DMS 273 (cell line): ENCODE measurements around the gene UPK3BL2.
"Not testable (repeated sequence)": the region's sequence is repeated elsewhere in the genome, so short reads cannot be mapped to it uniquely, and the experiment has no call there.

Experiments used
- DNase-seq: peaks from one replicate; lab custom pipeline; 2025; ENCODE audit not compliant: unreplicated experiment; lab: John Stamatoyannopoulos, UW

The UPK3BL2 gene, protein sequence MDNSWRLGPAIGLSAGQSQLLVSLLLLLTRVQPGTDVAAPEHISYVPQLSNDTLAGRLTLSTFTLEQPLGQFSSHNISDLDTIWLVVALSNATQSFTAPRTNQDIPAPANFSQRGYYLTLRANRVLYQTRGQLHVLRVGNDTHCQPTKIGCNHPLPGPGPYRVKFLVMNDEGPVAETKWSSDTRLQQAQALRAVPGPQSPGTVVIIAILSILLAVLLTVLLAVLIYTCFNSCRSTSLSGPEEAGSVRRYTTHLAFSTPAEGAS

DNA sequence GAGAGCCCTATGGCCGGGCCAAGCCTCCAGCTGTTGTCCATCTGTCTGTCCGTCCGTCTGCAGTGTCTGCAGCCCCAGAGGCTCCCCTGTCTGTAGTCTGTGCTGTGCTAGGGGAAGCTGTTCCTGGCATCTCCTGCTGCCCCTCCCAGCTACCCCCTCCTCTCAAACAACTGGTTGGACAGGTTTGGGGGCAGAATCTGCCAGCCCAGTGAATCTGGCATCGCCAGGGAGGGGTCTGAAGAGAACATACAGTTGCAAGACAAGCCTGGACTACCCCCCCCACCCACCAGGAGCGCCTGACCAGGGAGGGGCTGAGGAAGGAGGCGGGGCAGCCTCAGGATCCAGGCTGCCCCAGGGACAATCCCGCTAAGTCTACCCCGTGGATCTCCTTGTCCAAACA lies at the start of gene UPK3BL2:
TSS of gene UPK3BL2 (minus strand) at position 101 of the 400 bp plus-strand sequence. CDS start at position 41, 60 bp downstream.
- DNase-seq: not testable (repeated sequence)

DNA sequence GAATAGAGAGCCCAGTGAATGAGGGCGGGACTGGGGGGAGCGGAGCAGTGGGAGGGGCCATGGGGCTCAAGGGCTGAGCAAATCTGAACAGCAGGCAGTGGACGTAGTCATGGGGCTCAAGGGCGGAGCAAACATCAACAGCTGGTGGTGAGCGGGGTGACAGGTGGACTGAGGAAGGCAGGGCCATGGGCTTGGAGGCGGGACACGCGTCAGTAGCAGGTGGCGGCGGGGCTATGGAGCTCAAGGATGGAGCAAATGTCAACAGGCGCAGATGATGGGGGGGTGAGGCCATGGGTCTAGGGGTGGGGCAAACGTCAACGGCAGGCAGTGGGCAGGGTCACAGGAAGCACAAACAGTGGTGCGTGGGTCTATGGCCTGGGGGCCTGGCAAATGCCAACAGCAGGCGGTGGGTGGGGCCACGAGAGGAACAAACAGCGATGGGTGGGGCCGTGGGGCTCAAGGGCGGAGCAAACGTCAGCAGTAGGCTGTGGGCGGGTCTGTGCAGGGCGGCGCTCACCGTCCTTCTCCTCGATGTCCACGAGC lies 49.1 kb upstream of the UPK3BL2 start:
- DNase-seq: not testable (repeated sequence)

DNA sequence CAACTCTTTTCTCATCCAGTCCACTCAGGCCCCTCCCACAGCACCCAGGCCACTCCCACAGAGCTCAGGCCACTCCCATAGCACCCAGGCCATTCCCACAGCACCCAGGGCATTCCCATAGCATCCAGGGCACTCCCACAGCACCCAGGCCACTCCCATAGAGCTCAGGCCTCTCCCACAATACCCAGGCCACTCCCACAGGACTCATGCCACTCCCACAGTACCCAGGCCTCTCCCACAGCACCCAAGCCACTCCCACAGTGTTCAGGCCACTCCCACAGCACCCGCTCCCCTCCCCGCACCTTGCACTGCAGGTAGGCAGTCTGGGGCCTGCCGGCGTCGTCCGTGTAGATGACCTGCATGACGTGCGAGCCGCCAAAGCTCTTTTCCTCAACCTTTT lies 46.4 kb upstream of the UPK3BL2 start:
- not testable (repeated sequence) for DNase-seq

DNA sequence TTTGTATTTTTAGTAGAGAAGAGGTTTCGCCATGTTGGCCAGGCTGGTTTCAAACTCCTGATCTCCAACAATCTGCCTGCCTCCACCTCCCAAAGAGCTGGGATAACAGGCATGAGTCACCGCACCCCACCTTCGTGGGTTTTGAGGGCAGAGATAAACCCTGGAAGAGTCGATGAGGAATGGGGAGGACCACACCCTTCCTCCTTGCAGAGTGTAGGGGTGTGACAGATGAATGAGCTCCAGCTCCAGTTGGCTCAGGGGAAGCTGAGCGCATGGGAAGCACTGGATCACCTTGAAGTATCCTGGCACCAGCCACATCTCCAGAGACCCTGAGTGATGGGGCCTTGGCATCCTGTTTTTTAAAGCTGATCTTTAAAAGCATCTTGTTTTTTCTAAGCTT lies 40.0 kb upstream of the UPK3BL2 start:
- DNase-seq: not testable (repeated sequence)

DNA sequence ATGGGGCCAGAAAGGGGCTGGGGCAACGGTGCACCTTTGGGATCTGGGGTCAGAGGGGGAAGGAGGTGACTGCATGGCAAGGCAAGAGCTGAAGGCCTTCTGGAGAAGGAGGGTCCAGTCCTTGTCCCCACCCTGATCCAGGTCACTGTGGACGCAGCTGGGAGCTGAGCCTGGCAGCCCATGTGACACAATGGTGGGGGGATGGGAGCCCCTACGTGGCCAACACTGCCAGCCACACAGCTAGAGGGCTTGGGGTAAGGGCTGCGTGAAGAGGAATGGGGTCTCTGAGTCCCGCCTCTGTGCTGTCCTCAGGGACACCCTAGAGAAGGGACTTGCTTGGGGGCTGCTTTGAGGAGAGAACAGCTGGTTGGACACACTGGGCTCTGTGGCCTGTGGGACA lies 38.2 kb upstream of the UPK3BL2 start:
- DNase-seq: not testable (repeated sequence)

DNA sequence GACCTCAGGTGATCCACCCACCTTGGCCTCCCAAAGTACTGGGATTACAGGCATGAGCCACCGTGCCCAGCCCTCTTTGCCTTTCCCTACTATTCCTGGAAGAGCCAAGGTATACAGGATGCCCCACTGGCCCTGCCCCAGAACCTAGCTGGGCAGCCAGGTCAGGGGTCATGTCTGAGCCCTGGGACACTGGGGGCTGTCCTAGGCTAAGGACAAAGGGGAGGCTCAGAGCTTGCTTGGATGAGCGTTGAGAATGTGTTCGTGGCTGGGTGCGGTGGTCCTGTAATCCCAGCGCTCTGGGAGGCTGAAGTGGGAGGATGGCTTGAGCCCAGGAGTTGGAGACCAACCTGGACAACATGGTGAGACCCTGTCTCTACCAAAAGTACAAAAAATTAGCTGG lies 35.0 kb upstream of the UPK3BL2 start:
- DNase-seq: not testable (repeated sequence)

DNA sequence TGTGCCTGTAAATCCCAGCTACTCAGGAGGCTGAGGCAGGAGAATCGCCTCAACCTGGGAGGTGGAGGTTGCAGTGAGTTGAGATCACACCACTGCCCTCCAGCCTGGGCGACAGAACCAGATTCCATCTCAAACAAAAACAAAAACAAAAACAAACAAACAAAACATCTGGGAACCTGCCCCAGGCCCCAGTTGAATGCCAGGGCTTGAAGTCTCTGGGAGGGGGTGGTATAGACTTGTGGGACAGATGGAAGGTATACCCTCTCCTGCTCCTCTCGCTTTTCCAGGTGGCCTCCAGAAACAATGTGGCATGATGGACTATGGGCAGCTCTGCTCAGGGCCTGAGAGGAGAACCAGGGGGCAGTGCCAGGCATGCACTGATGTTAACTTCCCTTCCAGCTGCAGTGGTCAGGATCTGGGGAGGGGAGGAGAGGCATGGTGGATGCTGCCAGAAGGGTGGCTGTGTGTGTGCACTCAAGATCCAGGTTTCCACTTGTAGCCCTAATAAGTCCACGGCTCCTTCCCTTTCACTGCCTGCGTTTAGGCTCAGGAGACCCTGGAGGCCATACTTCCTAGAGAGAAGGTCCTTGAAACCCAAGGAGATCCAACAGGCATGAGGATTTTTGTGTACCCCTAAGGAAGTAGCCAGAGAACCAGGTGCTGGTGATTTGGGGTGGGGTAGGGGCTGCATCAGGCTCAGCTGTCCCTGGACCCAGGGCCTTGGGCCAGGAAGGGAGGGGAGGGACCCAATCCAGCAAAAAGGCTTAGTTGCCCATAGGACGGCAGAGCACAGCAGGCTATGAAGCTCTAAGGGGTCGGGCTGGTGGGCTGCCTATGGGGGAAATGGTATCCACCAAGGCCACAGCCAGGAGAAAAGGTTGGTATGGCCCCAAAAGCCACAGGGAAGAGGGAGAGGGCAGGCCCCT lies 34.1 kb upstream of the UPK3BL2 start:
- not testable (repeated sequence) for DNase-seq

DNA sequence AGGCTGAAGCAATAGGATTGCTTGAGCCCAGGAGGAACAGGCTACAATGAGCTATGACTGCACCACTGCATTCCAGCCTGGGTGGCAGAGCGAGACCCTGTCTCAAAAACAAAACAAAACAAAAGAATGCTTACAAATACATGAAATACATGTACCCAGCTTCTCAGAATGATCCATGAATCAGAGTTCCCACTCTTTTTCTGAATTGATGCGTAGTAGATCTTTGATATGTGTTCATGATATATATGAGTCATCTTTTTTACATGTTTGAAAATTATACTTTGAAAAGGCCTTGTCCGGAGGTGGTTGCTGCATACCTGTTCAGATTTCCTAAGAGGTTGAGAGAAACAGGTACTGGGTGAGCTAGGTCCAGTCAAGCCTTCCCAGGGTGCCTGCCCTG lies 32.9 kb upstream of the UPK3BL2 start:
- not testable (repeated sequence) for DNase-seq

DNA sequence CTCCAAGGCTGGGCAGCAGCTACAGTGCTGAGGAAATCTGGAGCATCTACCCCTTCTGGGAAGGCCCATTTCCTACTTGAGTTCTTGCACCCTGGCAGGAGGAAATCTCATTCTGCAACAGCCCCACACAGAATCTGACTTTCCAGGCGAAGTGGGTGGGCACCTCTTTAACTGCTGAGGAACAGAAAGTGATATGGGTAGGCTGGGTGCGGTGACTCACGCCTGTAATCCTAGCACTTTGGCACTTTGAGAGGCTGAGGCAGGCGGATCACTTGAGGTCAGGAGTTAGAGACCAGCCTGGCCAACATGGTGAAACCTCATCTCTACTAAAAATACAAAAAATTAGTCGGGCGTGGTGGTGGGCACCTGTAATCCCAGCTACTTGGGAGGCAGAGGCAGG lies 31.1 kb upstream of the UPK3BL2 start:
- not testable (repeated sequence) for DNase-seq

DNA sequence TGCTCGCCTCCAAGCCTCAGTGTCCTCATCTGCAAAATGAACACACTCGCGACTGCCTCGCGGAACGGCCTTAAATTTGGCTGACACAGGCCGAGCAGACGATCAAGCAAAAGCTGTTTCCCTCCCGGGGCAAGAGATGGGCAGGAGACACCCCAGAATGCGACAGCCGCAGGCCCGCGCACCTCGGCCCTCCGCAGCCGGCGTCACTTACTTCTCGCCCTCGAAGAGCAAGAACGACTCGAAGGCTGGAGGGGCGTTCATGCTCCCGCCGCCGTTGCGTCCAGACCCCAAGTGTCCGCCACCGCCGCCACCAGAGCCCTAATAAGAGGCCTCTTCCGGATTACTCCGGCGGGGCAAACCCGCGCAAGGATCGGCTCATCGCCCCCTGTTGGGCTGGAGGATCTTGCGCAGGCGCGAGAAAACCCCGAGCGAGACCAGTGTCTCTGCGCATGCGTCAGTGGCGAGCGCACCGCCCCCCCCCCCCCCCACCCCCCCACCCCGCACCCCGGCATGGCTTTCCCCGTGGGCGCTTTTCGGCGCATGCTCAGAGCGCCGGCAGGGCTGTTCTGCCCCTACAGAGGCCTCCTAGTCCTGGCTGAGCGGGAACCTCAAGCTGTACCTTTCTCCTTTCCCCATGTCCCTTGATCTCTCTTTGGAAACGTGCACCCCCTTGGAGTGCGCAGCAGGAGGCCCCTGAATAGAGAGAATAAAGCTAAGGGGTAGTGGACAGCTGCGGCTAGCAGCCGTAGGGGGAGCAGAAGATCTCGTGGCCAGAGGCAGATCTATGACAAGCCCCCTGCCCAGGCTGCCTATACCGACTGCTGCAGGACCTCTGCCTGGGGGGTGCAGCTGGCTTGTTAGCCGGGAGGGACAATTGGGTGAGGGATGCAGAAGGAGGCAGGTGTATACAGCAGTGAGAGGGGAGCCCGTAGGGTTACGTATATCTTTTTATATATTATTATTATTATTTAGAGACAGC lies 29.1 kb upstream of the UPK3BL2 start, which contains the start of gene POLR2J3:
TSS of gene POLR2J3 (minus strand) at position 323 of the 979 bp plus-strand sequence. CDS start at position 261, 62 bp downstream.
- DNase-seq: not testable (repeated sequence)

DNA sequence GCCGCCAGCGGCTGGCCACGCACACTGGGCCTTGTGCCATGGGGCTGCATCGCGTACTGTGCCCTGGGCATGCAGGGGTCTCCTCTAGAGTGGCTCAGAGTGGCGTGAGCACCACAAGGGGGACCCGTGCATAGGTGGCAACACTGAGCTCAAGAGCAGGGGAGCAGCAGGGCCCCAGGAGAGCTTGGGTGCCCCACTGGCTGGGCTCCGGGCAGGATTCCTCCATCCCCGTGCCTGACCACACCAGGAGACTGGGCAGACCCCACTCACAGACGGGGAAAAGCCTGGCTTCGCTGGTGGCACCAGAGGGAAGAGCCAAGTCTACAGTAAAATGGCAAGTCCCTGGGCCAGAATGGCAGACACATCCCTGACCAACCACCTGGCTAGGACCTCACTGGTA lies 25.1 kb upstream of the UPK3BL2 start:
- not testable (repeated sequence) for DNase-seq

DNA sequence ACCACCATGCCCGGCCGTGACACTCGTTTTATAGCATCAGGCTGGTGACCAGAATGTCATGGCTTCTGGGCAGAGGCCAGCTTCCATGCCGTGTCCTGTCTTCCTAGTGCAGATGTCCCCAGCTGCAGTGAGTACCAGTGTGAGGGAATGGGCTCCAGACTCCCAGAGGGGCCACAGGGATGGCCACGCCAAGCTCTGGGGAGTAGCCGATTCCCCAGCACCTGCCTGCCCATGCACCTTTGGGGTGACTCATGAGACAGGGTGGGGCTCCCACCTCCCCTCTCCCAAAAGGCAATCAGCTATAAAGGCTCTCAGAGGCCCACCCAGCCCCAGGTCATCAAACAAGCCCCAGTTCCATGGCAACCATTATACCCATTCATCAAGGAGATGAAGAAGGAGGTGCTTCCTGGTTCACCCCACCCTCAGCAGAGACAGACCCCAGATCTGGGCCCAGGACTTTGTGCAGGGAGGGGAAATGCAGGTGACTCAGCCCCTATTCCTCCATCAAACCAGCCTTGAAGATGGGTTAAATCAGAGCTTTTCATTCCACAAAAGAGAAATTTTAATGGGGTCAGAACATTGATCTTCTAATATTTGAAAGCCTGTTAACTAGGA lies 7.4 kb upstream of the UPK3BL2 start, which contains the start of gene SPDYE2:
TSS of gene SPDYE2 (plus strand) at position 419 of the 615 bp plus-strand sequence. CDS start 2,030 bp downstream, outside the sequence.
- not testable (repeated sequence) for DNase-seq

DNA sequence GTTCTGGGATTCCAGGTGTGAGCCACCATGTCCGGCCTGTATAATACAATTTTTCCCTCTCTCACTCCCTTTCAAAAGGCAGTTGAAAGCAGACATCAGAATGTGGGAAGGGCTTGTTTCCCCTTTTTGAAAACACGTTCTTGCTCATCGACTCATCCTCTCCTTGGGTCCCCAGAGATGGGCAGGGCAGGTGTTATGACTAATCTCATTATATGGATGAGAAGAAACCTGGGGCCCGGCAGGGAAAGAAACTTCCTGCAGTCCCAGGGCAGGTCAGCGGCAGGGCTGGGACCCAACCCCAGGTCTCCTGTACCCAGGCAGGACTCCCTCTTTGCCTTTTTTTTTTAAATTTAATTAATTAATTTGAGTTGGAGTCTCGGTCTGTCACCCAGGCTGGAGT lies 2.9 kb upstream of the UPK3BL2 start:
- not testable (repeated sequence) for DNase-seq

DNA sequence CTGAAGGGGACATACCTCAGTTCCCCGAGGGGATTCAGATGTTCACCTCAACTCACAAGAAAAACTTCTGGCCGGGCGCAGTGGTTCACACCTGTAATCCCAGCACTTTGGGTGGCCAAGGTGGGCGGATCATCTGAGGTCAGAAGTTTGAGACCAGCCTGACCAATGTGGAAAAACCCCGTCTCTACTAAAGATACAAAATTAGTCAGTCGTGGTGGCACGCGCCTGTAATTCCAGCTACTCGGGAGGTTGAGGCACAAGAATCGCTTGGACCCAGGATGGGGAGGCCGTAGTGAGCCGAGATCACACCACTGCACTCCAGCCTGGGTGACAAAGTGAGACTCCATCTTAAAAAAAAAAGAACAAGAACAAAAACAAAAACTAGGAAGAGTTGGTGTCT lies 1.8 kb upstream of the UPK3BL2 start:
- not testable (repeated sequence) for DNase-seq

DNA sequence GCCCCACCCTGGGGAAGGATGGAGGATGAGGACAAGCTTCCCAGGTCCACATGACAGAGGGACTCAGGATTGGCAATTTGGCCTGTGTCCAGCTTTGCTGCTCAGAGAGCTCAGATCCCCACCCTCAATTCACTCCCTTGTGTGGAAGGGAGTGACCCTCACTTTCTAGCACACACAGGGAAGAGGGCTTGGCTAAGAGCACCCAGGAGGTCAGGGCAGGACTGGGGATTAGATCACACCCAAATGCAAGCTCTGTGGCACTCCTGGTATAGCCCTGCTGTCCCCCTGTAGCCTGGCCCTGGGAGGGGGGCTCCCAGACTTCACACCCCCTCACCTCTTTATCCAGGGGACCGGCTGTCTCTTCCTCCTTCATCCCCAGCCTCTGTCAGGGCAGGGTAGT lies 876 bp upstream of the UPK3BL2 start:
- not testable (repeated sequence) for DNase-seq

DNA sequence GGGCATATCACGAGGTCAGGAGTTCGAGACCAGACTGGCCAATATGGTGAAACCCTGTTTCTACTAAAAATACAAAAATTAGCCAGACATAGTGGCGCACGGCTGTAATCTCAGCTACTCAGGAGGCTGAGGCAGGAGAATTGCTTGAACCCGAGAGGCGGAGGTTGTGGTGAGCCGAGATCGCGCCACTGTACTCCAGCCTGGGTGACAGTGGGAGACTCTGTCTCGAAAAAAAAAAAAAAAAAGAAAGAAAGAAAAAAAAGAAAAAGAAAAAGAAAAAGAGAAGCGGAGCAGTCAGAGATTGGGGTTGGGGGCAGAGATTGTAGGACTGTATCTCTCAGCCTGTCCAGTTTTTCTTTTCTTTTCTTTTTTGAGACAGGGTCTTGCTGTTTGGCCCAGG lies 725 bp downstream of the UPK3BL2 start:
- DNase-seq: not testable (repeated sequence)

DNA sequence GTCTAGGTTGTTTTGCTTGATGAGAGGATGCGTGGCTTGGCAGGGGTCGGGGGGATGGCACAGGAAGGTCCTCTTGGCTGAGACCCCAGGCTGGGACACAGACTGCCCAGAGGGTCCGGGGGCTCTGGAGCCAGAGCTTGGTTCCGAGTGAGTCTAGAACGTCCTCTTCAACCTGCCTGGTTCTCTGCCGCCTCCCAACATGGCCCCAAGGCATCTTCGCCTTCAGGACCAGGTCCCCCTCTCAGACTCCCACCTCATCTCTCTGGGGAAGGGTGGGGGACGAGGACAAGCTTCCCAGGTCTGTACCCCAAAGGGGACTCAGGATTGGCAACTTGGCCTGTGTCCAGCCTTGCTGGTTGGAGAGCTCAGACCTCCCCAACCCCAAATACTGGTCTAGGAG lies 1.4 kb downstream of the UPK3BL2 start:
- not testable (repeated sequence) for DNase-seq

DNA sequence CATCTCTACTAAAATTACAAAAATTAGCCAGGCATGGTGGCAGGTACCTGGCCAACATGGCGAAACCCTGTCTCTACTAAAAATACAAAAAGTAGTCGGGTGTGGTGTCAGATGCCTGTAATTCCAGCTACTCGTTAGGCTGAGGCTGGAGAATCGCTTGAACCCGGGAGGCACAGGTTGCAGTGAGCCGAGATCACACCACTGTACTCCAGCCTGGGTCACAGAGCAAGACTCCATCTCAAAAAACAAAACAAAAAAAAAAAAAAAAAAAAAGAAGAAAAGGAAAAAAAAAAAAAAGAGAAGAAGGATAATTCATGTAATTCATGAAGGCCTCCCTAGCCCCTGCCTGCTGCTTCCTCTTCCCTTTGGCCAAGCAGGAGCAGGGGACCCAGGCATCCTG lies 2.9 kb downstream of the UPK3BL2 start:
- DNase-seq: not testable (repeated sequence)

DNA sequence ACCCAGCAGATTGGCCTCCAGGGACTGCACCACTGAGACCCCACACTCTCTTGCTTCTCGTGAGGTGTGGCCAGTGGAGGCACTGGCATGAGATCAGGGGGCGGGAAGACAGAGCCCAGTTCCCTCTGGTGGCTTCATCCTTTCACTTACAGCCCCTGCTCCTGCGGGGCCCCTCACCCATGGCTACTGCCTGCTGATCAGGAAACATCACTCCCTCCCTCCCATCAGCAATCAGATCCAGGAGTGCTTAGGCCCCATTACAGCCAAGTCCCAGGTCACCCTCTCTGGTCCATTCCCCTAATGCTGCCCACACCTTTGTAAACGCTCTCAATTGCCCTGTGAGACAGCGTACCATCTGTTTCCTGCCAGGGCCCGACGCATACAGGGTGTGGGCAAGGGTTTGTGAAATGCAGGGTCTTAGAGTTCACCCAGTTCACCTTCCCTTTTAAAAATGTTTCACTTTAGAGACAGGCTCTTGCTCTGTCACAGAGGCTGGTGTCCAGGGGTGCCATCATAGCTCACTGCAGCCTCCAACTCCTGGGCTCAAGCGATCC lies 8.4 kb downstream of the UPK3BL2 start:
- not testable (repeated sequence) for DNase-seq
